PC-9 (cell line): ENCODE measurements around the gene FHAD1.

Source experiments
- CTCF ChIP-seq: fragments of 200-600 bp; sonication (generic); conservative IDR thresholded peaks from 2 replicates; pipeline ENCODE4 v1.6.1; 2017; ENCODE audit warnings: mixed run types, antibody characterized with exemption, mild to moderate bottlenecking, moderate library complexity
- EZH2 ChIP-seq: fragments of 200-600 bp; sonication (generic); IDR thresholded peaks from 2 replicates; pipeline ENCODE4 v1.8.0; 2017; ENCODE audit warnings: antibody characterized with exemption, low read depth

GRCh38 chr1:15226388-15227255 is 20.4 kb upstream of the FHAD1 start:
- no peak for TF ChIP-seq EZH2
- TF ChIP-seq CTCF = no peak
